PC-9 (cell line): ENCODE results near the gene PIGZ. TPM values are rescaled to one million over a fixed set of nuclear protein-coding genes. Genes with fewer than 3 reads are reported as not detected.

Experiments used
- BruUV-seq: library from RNA; stranded (reverse); fragments of 400-500 nt; replicated peaks from 2 replicates; lab custom pipeline; 2021; lab: Mats Ljungman, UMichigan
- CTCF ChIA-PET: fragments of 300-600 bp; sonication (Branson Sonifier 250); formaldehyde crosslinking; loops from one replicate; lab custom pipeline; 2022; ENCODE audit warnings: antibody characterized with exemption; lab: Charles Lee
- POLR2A ChIA-PET: fragments of 300-600 bp; sonication (Branson Sonifier 250); formaldehyde crosslinking; loops from one replicate; lab custom pipeline; 2022; ENCODE audit warnings: antibody characterized with exemption; ENCODE audit not compliant: unreplicated experiment; lab: Charles Lee
- DNase-seq, 2 experiments: peaks; one replicate each; pipeline versions ENCODE4 v3.0.0 to v3.0.0-alpha.2; 2015 to 2022; ENCODE audit warnings: mixed read lengths in 1 of 2
- H2AFZ ChIP-seq: fragments of 200-600 bp; sonication (generic); 2 replicates; pipeline ENCODE4 v1.8.1; 2017; ENCODE audit warnings: antibody characterized with exemption
- H3F3A ChIP-seq: fragments of 200-600 bp; sonication (generic); 2 replicates; pipeline ENCODE4 v1.8.1; 2017; ENCODE audit warnings: antibody characterized with exemption, mild to moderate bottlenecking, low read depth; ENCODE audit not compliant: insufficient read depth
- H3K27ac ChIP-seq: fragments of 200-600 bp; sonication (generic); 2 replicates; pipeline ENCODE4 v1.6.1; 2016; ENCODE audit warnings: mixed run types
- H3K27me3 ChIP-seq: fragments of 200-600 bp; sonication (generic); 2 replicates; pipeline ENCODE4 v1.6.1; 2016; ENCODE audit warnings: low read depth, mixed run types; ENCODE audit not compliant: insufficient read depth
- H3K36me3 ChIP-seq: fragments of 200-600 bp; sonication (generic); 2 replicates; pipeline ENCODE4 v1.6.1; 2016; ENCODE audit warnings: low read depth, mixed run types
- H3K4me1 ChIP-seq: fragments of 200-600 bp; sonication (generic); replicated peaks from 2 replicates; pipeline ENCODE4 v1.6.1; 2016; ENCODE audit warnings: mixed run types; ENCODE audit not compliant: insufficient read depth
- H3K4me2 ChIP-seq: fragments of 200-600 bp; sonication (generic); 2 replicates; pipeline ENCODE4 v1.6.1; 2017; ENCODE audit warnings: mixed run types
- H3K4me3 ChIP-seq: fragments of 200-600 bp; sonication (generic); 2 replicates; pipeline ENCODE4 v1.6.1; 2016; ENCODE audit warnings: mixed run types
- H3K79me2 ChIP-seq: fragments of 200-600 bp; sonication (generic); 2 replicates; pipeline ENCODE4 v1.6.1; 2017; ENCODE audit warnings: low read depth, mixed run types
- H3K9me2 ChIP-seq: fragments of 200-600 bp; sonication (generic); 2 replicates; pipeline ENCODE4 v1.8.1; 2017; ENCODE audit warnings: mild to moderate bottlenecking; ENCODE audit not compliant: insufficient read depth
- H3K9me3 ChIP-seq: fragments of 200-600 bp; sonication (generic); 2 replicates; pipeline ENCODE4 v1.8.1; 2016; ENCODE audit warnings: low read depth; ENCODE audit not compliant: insufficient read depth
- H4K20me1 ChIP-seq: fragments of 200-600 bp; sonication (generic); 2 replicates; pipeline ENCODE4 v1.8.1; 2017; ENCODE audit not compliant: insufficient read depth
- CTCF ChIP-seq: fragments of 200-600 bp; sonication (generic); conservative IDR thresholded peaks from 2 replicates; pipeline ENCODE4 v1.6.1; 2017; ENCODE audit warnings: mixed run types, antibody characterized with exemption, mild to moderate bottlenecking, moderate library complexity
- EZH2 ChIP-seq: fragments of 200-600 bp; sonication (generic); IDR thresholded peaks from 2 replicates; pipeline ENCODE4 v1.8.0; 2017; ENCODE audit warnings: antibody characterized with exemption, low read depth
- intact Hi-C: fragments of 100-400 bp; cut with micrococcal nuclease; formaldehyde crosslinking; loops from one replicate; pipeline ENCODE4 v1.10.0; 2022; ENCODE audit not compliant: unreplicated experiment
- total RNA-seq: library from RNA; stranded (reverse); gene quantifications from 2 replicates; pipeline ENCODE4 v1.2.3, GENCODE V29; 2021

Gene PIGZ
- total RNA-seq, 1 experiment from 2014 or later = 2.1 TPM

- H3K4me3 ChIP-seq = peak overlapping the region; percentile 73
- peak overlapping the region; percentile 91 for H3K4me2 ChIP-seq
- CTCF ChIA-PET = interaction anchor here (0.6 to 1.3 kb wide), 6 partner anchors 8 to 757 kb away, joined by 3 to 7 read pairs (median 4); partner anchors contain the start of gene PAK2
- 0 out of 2 replicates have a peak, but pooled peaks cover 5% of the 10 kb centered on the region for H3F3A ChIP-seq
- H3K27me3 ChIP-seq = peaks cover 22% of the 10 kb centered on the region
- POLR2A ChIA-PET = interaction anchor here (0.5 kb wide), 1 partner anchor 56 kb away, joined by 6 read pairs; no protein-coding TSS in a partner anchor
- H3K36me3 ChIP-seq = no peaks in the 10 kb centered on the region
- H3K27ac ChIP-seq = no peak overlapping the region
- DNase-seq = peak in 1 of 2 experiments; percentile 41
- BruUV-seq = no TSS peak
- H4K20me1 ChIP-seq = no peaks in the 10 kb centered on the region
- H3K9me3 ChIP-seq = no peaks in the 10 kb centered on the region
- H3K4me1 ChIP-seq = no peaks in the 10 kb centered on the region
- peak overlapping the region; percentile 99 for H2AFZ ChIP-seq
- H3K9me2 ChIP-seq = no peaks in the 10 kb centered on the region
- intact Hi-C loops = no loop called here
- H3K79me2 ChIP-seq = no peaks in the 10 kb centered on the region
- TF ChIP-seq EZH2 (peak; percentile 92), CTCF (no peak)
Observed at GRCh38 chr3:196969134-196969659, 564 bp upstream of the PIGZ start.

- H3K79me2 ChIP-seq = no peaks in the 10 kb centered on the region
- no peaks in the 10 kb centered on the region for H3K9me3 ChIP-seq
- DNase-seq = no peak
- CTCF ChIA-PET = interaction anchor here (0.5 kb wide), 1 partner anchor 212 kb away, joined by 12 read pairs; no protein-coding TSS in a partner anchor
- H3K36me3 ChIP-seq = no peaks in the 10 kb centered on the region
- H3K27ac ChIP-seq = no peak overlapping the region
- POLR2A ChIA-PET = no interaction called here
- intact Hi-C loops = no loop called here
- H3K9me2 ChIP-seq = no peaks in the 10 kb centered on the region
- H3K4me2 ChIP-seq = peak overlapping the region; percentile 91
- no peak overlapping the region for H3K4me3 ChIP-seq
- no peak overlapping the region for H2AFZ ChIP-seq
- TF ChIP-seq CTCF = no peak
- no peak for TF ChIP-seq EZH2
- no peaks in the 10 kb centered on the region for H4K20me1 ChIP-seq
- H3K27me3 ChIP-seq = peaks cover 22% of the 10 kb centered on the region
- H3K4me1 ChIP-seq = no peaks in the 10 kb centered on the region
- BruUV-seq = no TSS peak
- 0 out of 2 replicates have a peak, but pooled peaks cover 5% of the 10 kb centered on the region for H3F3A ChIP-seq
Observed at GRCh38 chr3:196967412-196968232, 1.0 kb downstream of the PIGZ start.

GRCh38 chr3:196966526-196967401 lies 1.9 kb downstream of the PIGZ start:
- Histone ChIP-seq H3K36me3 (no peaks in the 10 kb centered on the region), H3K27ac (no peak overlapping the region), H3F3A (0 out of 2 replicates have a peak, but pooled peaks cover 5% of the 10 kb centered on the region), H2AFZ (no peak overlapping the region), H3K4me1 (no peaks in the 10 kb centered on the region), H3K9me3 (no peaks in the 10 kb centered on the region), H3K27me3 (peaks cover 22% of the 10 kb centered on the region), H3K4me3 (no peak overlapping the region), H3K9me2 (no peaks in the 10 kb centered on the region), H4K20me1 (no peaks in the 10 kb centered on the region), H3K79me2 (no peaks in the 10 kb centered on the region), H3K4me2 (no peak overlapping the region)
- intact Hi-C loops = no loop called here
- ChIA-PET CTCF (interaction anchor here (0.5 kb wide), 1 partner anchor 213 kb away, joined by 12 read pairs; no protein-coding TSS in a partner anchor), POLR2A (no interaction called here)
- no TSS peak for BruUV-seq
- TF ChIP-seq EZH2 = no peak
- TF ChIP-seq CTCF = no peak
- DNase-seq = no peak
